Vagina (tissue), 2 donors: Measurements from ENCODE around the gene PRKAG2. TPM values are rescaled to one million over a fixed set of nuclear protein-coding genes. Genes with fewer than 3 reads are reported as not detected.

Experiments used
- DNase-seq, 2 donors: peaks; one replicate each; pipeline ENCODE4 v3.0.0-alpha.2; 2017; ENCODE audit errors: extremely low spot score in 2 of 2
- H3K27ac ChIP-seq: fragments of 200-600 bp; sonication (generic); one replicate; pipeline ENCODE4 v1.5.1; 2019
- H3K27me3 ChIP-seq: fragments of 200-600 bp; sonication (generic); one replicate; pipeline ENCODE4 v1.5.1; 2019
- H3K36me3 ChIP-seq, 2 donors: fragments of 200-600 bp; sonication (generic); one replicate each; pipeline ENCODE4 v1.5.1; 2017 to 2019
- H3K4me1 ChIP-seq: fragments of 200-600 bp; sonication (generic); one replicate; pipeline ENCODE4 v1.5.1; 2019
- H3K4me3 ChIP-seq, 2 donors: fragments of 200-600 bp; sonication (generic); 1 replicate in 1 of 2; 2 replicates in 1 of 2; pipeline ENCODE4 v1.5.1; 2016 to 2019
- H3K9me3 ChIP-seq: fragments of 200-600 bp; sonication (generic); one replicate; pipeline ENCODE4 v1.5.1; 2019
- CTCF ChIP-seq, 3 experiments: fragments of 450-650 bp in 2 of 3; fragments of 200-600 bp in 1 of 3; sonication (generic) in 1 of 3; IDR thresholded peaks; one replicate each; pipeline ENCODE4 v1.5.1; 2017 to 2019; ENCODE audit warnings: antibody characterized with exemption in 3 of 3, mild to moderate bottlenecking in 2 of 3, moderate library complexity in 2 of 3
- POLR2A ChIP-seq, 2 donors: fragments of 450-650 bp; IDR thresholded peaks; one replicate each; pipeline ENCODE4 v1.6.1; 2017; ENCODE audit warnings: antibody characterized with exemption in 2 of 2, mild to moderate bottlenecking in 2 of 2, moderate library complexity in 2 of 2
- POLR2AphosphoS5 ChIP-seq, 2 donors: sonication (generic); formaldehyde crosslinking; IDR thresholded peaks; one replicate each; pipeline ENCODE4 v1.9.0; 2017; ENCODE audit warnings: antibody characterized with exemption in 2 of 2, mild to moderate bottlenecking in 2 of 2, low read depth in 1 of 2; ENCODE audit not compliant: insufficient read depth in 1 of 2
- intact Hi-C: fragments of 100-400 bp; cut with DNase I; formaldehyde crosslinking; loops from one replicate; pipeline ENCODE4 v1.15.1; 2023
- total RNA-seq: library from RNA; depleted of rRNA; stranded (reverse); fragments of >200 nt; gene quantifications from one replicate; pipeline ENCODE4 v1.2.3, GENCODE V29; 2016

Gene PRKAG2
- total RNA-seq, 1 donor from 2014 or later, result 25.0 TPM

- Histone ChIP-seq H3K36me3 (no peaks in the 10 kb centered on the region), H3K4me1 (peaks cover 6% of the 10 kb centered on the region), H3K4me3 (no peak overlapping the region), H3K9me3 (no peaks in the 10 kb centered on the region), H3K27me3 (no peaks in the 10 kb centered on the region), H3K27ac (no peak overlapping the region)
- intact Hi-C loops, result no loop called here
- no peak for DNase-seq
- TF ChIP-seq CTCF (IDR thresholded peaks at IDR 0.05), result no peak
- TF ChIP-seq POLR2A (IDR thresholded peaks at IDR 0.05), result no peak
Observed at GRCh38 chr7:151924001-151924400, 47.1 kb upstream of the PRKAG2 start.

GRCh38 chr7:151923097-151923876, 46.4 kb upstream of the PRKAG2 start:
- Histone ChIP-seq H3K27ac (no peak overlapping the region), H3K36me3 (no peaks in the 10 kb centered on the region), H3K9me3 (no peaks in the 10 kb centered on the region), H3K4me1 (peaks cover 6% of the 10 kb centered on the region), H3K27me3 (no peaks in the 10 kb centered on the region), H3K4me3 (no peak overlapping the region)
- no peak for DNase-seq
- intact Hi-C loops, result no loop called here
- TF ChIP-seq POLR2AphosphoS5 (IDR thresholded peaks at IDR 0.05; ENCODE audit: insufficient read depth in 1 of 2, low read depth in 1 of 2) (peak in 1 of 2 donors; percentile 44), CTCF (IDR thresholded peaks at IDR 0.05) (no peak), POLR2A (IDR thresholded peaks at IDR 0.05) (no peak)

- no peak for DNase-seq
- no peak overlapping the region for H3K27ac ChIP-seq
- H3K36me3 ChIP-seq, result no peaks in the 10 kb centered on the region
- H3K9me3 ChIP-seq, result no peaks in the 10 kb centered on the region
- TF ChIP-seq POLR2AphosphoS5 (IDR thresholded peaks at IDR 0.05; ENCODE audit: insufficient read depth in 1 of 2, low read depth in 1 of 2) (no peak), CTCF (IDR thresholded peaks at IDR 0.05) (no peak), POLR2A (IDR thresholded peaks at IDR 0.05) (no peak)
- peaks cover 13% of the 10 kb centered on the region for H3K4me1 ChIP-seq
- intact Hi-C loops, result no loop called here
- no peak overlapping the region for H3K4me3 ChIP-seq
- no peaks in the 10 kb centered on the region for H3K27me3 ChIP-seq
Observed at GRCh38 chr7:151921451-151921850, 44.5 kb upstream of the PRKAG2 start.

GRCh38 chr7:151920488-151920887, 43.6 kb upstream of the PRKAG2 start:
- Histone ChIP-seq H3K4me1 (peaks cover 13% of the 10 kb centered on the region), H3K27me3 (no peaks in the 10 kb centered on the region), H3K4me3 (no peak overlapping the region), H3K36me3 (no peaks in the 10 kb centered on the region), H3K9me3 (no peaks in the 10 kb centered on the region), H3K27ac (no peak overlapping the region)
- intact Hi-C loops, result no loop called here
- no peak for TF ChIP-seq POLR2A (IDR thresholded peaks at IDR 0.05)
- TF ChIP-seq CTCF (IDR thresholded peaks at IDR 0.05), result no peak
- TF ChIP-seq POLR2AphosphoS5 (IDR thresholded peaks at IDR 0.05; ENCODE audit: insufficient read depth in 1 of 2, low read depth in 1 of 2), result no peak
- DNase-seq, result no peak

- H3K36me3 ChIP-seq, result no peaks in the 10 kb centered on the region
- no peak overlapping the region for H3K4me3 ChIP-seq
- H3K9me3 ChIP-seq, result no peaks in the 10 kb centered on the region
- no peak overlapping the region for H3K27ac ChIP-seq
- no peak for TF ChIP-seq POLR2AphosphoS5 (IDR thresholded peaks at IDR 0.05; ENCODE audit: insufficient read depth in 1 of 2, low read depth in 1 of 2)
- TF ChIP-seq CTCF (IDR thresholded peaks at IDR 0.05), result no peak
- no peak for TF ChIP-seq POLR2A (IDR thresholded peaks at IDR 0.05)
- intact Hi-C loops, result no loop called here
- H3K4me1 ChIP-seq, result peaks cover 13% of the 10 kb centered on the region
- DNase-seq, result no peak
- no peaks in the 10 kb centered on the region for H3K27me3 ChIP-seq
Observed at GRCh38 chr7:151919595-151919994, 42.7 kb upstream of the PRKAG2 start.
